ENCODE measurements around the gene OSBPL9. TPM values are rescaled to one million over a fixed set of nuclear protein-coding genes. Genes with fewer than 3 reads are reported as not detected.

OSBPL9 gene
- total RNA-seq, 4 donors from 2014 or later: 56.9 to 110 (median 78.3) TPM

- H3K9me3 ChIP-seq: no peaks in the 10 kb centered on the region
- TF ChIP-seq POLR2AphosphoS5 (IDR thresholded peaks at IDR 0.05) (no peak), POLR2A (IDR thresholded peaks at IDR 0.05) (no peak), EP300 (IDR thresholded peaks at IDR 0.05) (no peak)
- TF ChIP-seq, protein P1, sequence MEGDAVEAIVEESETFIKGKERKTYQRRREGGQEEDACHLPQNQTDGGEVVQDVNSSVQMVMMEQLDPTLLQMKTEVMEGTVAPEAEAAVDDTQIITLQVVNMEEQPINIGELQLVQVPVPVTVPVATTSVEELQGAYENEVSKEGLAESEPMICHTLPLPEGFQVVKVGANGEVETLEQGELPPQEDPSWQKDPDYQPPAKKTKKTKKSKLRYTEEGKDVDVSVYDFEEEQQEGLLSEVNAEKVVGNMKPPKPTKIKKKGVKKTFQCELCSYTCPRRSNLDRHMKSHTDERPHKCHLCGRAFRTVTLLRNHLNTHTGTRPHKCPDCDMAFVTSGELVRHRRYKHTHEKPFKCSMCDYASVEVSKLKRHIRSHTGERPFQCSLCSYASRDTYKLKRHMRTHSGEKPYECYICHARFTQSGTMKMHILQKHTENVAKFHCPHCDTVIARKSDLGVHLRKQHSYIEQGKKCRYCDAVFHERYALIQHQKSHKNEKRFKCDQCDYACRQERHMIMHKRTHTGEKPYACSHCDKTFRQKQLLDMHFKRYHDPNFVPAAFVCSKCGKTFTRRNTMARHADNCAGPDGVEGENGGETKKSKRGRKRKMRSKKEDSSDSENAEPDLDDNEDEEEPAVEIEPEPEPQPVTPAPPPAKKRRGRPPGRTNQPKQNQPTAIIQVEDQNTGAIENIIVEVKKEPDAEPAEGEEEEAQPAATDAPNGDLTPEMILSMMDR (IDR thresholded peaks at IDR 0.05): no peak
- peaks cover 0 to 37% of the 10 kb centered on the region in 2 donors for H3K36me3 ChIP-seq
- H3K27me3 ChIP-seq: no peaks in the 10 kb centered on the region
- ATAC-seq: no peak
- no peak overlapping the region for H3K4me3 ChIP-seq
- H3K27ac ChIP-seq: no peak overlapping the region
- 86 to 92% methylated on average over 3 of the region's 3 CpGs for WGBS, 2 donors (ENCODE audit: low coverage in 1 of 2)
- no peaks in the 10 kb centered on the region for H3K4me1 ChIP-seq
Measured at GRCh38 chr1:51750218-51750617, 133.3 kb downstream of the OSBPL9 start.

DNA sequence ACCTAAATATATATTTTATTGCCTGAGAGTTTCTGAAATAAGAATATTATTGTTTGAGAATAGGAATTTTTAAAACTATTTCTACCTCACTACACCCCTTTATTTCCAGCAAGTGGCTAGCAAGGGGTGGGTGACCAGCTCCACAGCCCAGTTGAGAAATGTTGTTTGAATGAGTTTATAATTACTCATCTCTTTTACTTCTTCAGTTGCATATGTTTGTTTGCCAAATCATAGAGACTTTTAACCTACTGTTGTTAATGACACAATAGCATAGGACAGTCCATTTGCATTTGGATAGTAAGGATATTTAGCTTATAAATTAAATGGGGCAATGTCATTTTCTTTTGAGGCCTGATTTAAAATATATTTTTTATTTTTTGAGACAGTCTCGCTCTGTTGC lies 133.8 kb downstream of the OSBPL9 start:
- WGBS, 2 donors (ENCODE audit: low coverage in 1 of 2): 100% methylated on average over 1 of the region's 1 CpG
- no peak for ATAC-seq

GRCh38 chr1:51752073-51752948 lies 135.4 kb downstream of the OSBPL9 start:
- TF ChIP-seq POLR2AphosphoS5 (IDR thresholded peaks at IDR 0.05): no peak
- TF ChIP-seq, protein P1 (IDR thresholded peaks at IDR 0.05): no peak
- TF ChIP-seq POLR2A (IDR thresholded peaks at IDR 0.05): no peak
- no peak for ATAC-seq
- peaks cover 0 to 42% of the 10 kb centered on the region in 2 donors for H3K36me3 ChIP-seq
- H3K9me3 ChIP-seq: no peaks in the 10 kb centered on the region
- no peak overlapping the region for H3K27ac ChIP-seq
- H3K27me3 ChIP-seq: no peaks in the 10 kb centered on the region
- no peaks in the 10 kb centered on the region for H3K4me1 ChIP-seq
- no peak overlapping the region for H3K4me3 ChIP-seq
- 90% methylated on average over 11 of the region's 11 CpGs for WGBS, 2 donors (ENCODE audit: low coverage in 1 of 2)

More for the DNA sequence above, 133.8 kb downstream of the OSBPL9 start:
- no peaks in the 10 kb centered on the region for H3K4me1 ChIP-seq
- no peaks in the 10 kb centered on the region for H3K27me3 ChIP-seq
- TF ChIP-seq POLR2A (IDR thresholded peaks at IDR 0.05): no peak
- no peak for TF ChIP-seq POLR2AphosphoS5 (IDR thresholded peaks at IDR 0.05)
- TF ChIP-seq, protein P1 (IDR thresholded peaks at IDR 0.05): no peak
- TF ChIP-seq EP300 (IDR thresholded peaks at IDR 0.05): no peak
- H3K9me3 ChIP-seq: no peaks in the 10 kb centered on the region
- no peak overlapping the region for H3K4me3 ChIP-seq
- peaks cover 0 to 42% of the 10 kb centered on the region in 2 donors for H3K36me3 ChIP-seq
- H3K27ac ChIP-seq: no peak overlapping the region

DNA sequence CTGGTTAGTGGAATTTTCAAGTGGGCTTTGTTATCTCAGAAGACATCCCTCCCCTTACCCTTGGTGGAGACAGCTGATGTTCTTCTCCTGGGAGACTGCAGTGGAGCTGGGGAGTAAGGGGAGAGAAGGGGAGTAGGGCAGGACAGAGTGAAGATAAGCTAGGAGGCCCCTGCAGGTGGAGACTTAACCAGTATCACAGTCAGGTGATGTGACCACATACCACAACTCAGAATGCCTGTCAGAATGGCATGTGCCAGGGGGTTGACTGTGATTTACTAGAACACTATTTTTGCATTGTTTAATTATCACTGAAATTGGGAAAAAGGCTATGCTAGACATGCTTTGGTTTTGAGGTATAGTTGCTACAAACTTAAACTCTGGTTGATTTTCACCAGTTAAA lies 137.1 kb downstream of the OSBPL9 start:
- no peak for ATAC-seq
- no peaks in the 10 kb centered on the region for H3K9me3 ChIP-seq
- no peaks in the 10 kb centered on the region for H3K27me3 ChIP-seq
- H3K4me3 ChIP-seq: no peak overlapping the region
- no peaks in the 10 kb centered on the region for H3K4me1 ChIP-seq
- H3K27ac ChIP-seq: no peak overlapping the region
- H3K36me3 ChIP-seq: peaks cover 0 to 38% of the 10 kb centered on the region in 2 donors
- no peak for TF ChIP-seq POLR2A (IDR thresholded peaks at IDR 0.05)
- TF ChIP-seq, protein P1 (IDR thresholded peaks at IDR 0.05): no peak
- TF ChIP-seq POLR2AphosphoS5 (IDR thresholded peaks at IDR 0.05): no peak
- TF ChIP-seq EP300 (IDR thresholded peaks at IDR 0.05): no peak

DNA sequence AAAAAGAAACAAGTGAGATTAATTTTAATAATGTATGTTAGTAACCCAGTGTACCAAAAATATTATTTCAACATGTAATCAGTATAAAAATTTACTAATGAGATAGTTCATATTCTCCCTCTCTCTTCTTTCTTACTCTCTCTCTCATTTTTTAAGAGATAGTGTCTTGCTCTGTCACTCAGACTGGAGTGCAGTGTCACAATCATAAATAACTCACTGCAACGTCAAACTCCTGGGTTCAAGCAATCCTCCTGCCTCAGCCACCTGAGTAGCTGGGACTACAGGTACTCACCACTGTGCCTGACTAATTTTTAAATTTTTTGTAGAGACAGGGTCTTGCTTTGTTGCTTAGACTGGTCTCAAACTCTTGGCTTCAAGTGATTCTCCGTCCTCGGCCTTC lies 137.8 kb downstream of the OSBPL9 start:
- ATAC-seq: no peak
- H3K9me3 ChIP-seq: no peaks in the 10 kb centered on the region
- WGBS, 2 donors (ENCODE audit: low coverage in 1 of 2): 92 to 100% methylated on average over 1 to 3 of the region's 3 CpGs
- no peak overlapping the region for H3K4me3 ChIP-seq
- TF ChIP-seq, protein P1 (IDR thresholded peaks at IDR 0.05): no peak
- no peak for TF ChIP-seq POLR2AphosphoS5 (IDR thresholded peaks at IDR 0.05)
- TF ChIP-seq EP300 (IDR thresholded peaks at IDR 0.05): no peak
- no peak for TF ChIP-seq POLR2A (IDR thresholded peaks at IDR 0.05)
- no peaks in the 10 kb centered on the region for H3K4me1 ChIP-seq
- H3K27me3 ChIP-seq: no peaks in the 10 kb centered on the region
- H3K27ac ChIP-seq: no peak overlapping the region
- peaks cover 0 to 31% of the 10 kb centered on the region in 2 donors for H3K36me3 ChIP-seq
